ENCODE data around the gene CNGA4.

Gene CNGA4

GRCh38 chr11:6258141-6258540 is 19.3 kb downstream of the CNGA4 start:
- Mint-ChIP-seq H3K4me3 (peak overlapping the region; percentile 83), H3K4me1 (peaks cover 6% of the 10 kb centered on the region), H3K27me3 (ENCODE audit: low read depth, poor library complexity) (no peaks in the 10 kb centered on the region), H3K36me3 (ENCODE audit: low read depth) (no peaks in the 10 kb centered on the region), H3K27ac (no peak overlapping the region), H3K9me3 (no peaks in the 10 kb centered on the region)
- no peak for TF ChIP-seq CTCF (IDR thresholded peaks at IDR 0.05)
- DNase-seq: no peak

GRCh38 chr11:6258571-6259081 is 19.7 kb downstream of the CNGA4 start:
- Mint-ChIP-seq H3K36me3 (ENCODE audit: low read depth) (no peaks in the 10 kb centered on the region), H3K9me3 (no peaks in the 10 kb centered on the region), H3K4me3 (peak overlapping the region; percentile 83), H3K4me1 (peaks cover 6% of the 10 kb centered on the region), H3K27ac (no peak overlapping the region), H3K27me3 (ENCODE audit: low read depth, poor library complexity) (peaks cover 2% of the 10 kb centered on the region)
- DNase-seq: peak; percentile 54
- TF ChIP-seq CTCF (IDR thresholded peaks at IDR 0.05): no peak

- no peak for TF ChIP-seq CTCF (IDR thresholded peaks at IDR 0.05)
- no peak for DNase-seq
Observed at GRCh38 chr11:6260207-6260726, 21.4 kb downstream of the CNGA4 start.

GRCh38 chr11:6263662-6264061 is 24.8 kb downstream of the CNGA4 start:
- TF ChIP-seq CTCF (IDR thresholded peaks at IDR 0.05): no peak
- no peaks in the 10 kb centered on the region for H3K36me3 Mint-ChIP-seq (ENCODE audit: low read depth)
- no peak overlapping the region for H3K4me3 Mint-ChIP-seq
- H3K9me3 Mint-ChIP-seq: no peaks in the 10 kb centered on the region
- no peak for DNase-seq
- no peak overlapping the region for H3K27ac Mint-ChIP-seq
- peaks cover 6% of the 10 kb centered on the region for H3K4me1 Mint-ChIP-seq
- H3K27me3 Mint-ChIP-seq (ENCODE audit: low read depth, poor library complexity): peaks cover 25% of the 10 kb centered on the region

More at GRCh38 chr11:6260207-6260726, 21.4 kb downstream of the CNGA4 start:
- no peak overlapping the region for H3K4me3 Mint-ChIP-seq
- no peaks in the 10 kb centered on the region for H3K36me3 Mint-ChIP-seq (ENCODE audit: low read depth)
- H3K4me1 Mint-ChIP-seq: peaks cover 6% of the 10 kb centered on the region
- H3K27ac Mint-ChIP-seq: no peak overlapping the region
- H3K27me3 Mint-ChIP-seq (ENCODE audit: low read depth, poor library complexity): peaks cover 17% of the 10 kb centered on the region
- no peaks in the 10 kb centered on the region for H3K9me3 Mint-ChIP-seq

- TF ChIP-seq CTCF (IDR thresholded peaks at IDR 0.05): no peak
- Mint-ChIP-seq H3K4me3 (no peak overlapping the region), H3K4me1 (peaks cover 14% of the 10 kb centered on the region), H3K36me3 (ENCODE audit: low read depth) (no peaks in the 10 kb centered on the region), H3K9me3 (no peaks in the 10 kb centered on the region), H3K27ac (no peak overlapping the region), H3K27me3 (ENCODE audit: low read depth, poor library complexity) (peaks cover 22% of the 10 kb centered on the region)
- DNase-seq: no peak
Observed at GRCh38 chr11:6268820-6269219, 29.9 kb downstream of the CNGA4 start.

GRCh38 chr11:6269994-6270393 is 31.1 kb downstream of the CNGA4 start:
- Mint-ChIP-seq H3K27me3 (ENCODE audit: low read depth, poor library complexity) (peaks cover 13% of the 10 kb centered on the region), H3K4me1 (peaks cover 14% of the 10 kb centered on the region), H3K9me3 (no peaks in the 10 kb centered on the region), H3K36me3 (ENCODE audit: low read depth) (no peaks in the 10 kb centered on the region), H3K27ac (no peak overlapping the region), H3K4me3 (no peak overlapping the region)
- DNase-seq: no peak
- TF ChIP-seq CTCF (IDR thresholded peaks at IDR 0.05): no peak

Data from nephron progenitor cell (in vitro differentiated cells).